Neuronal stem cell (in vitro differentiated cells): Measurements from ENCODE around the gene SYCP3.

ENCODE experiments used
- DNase-seq: peaks from one replicate; pipeline ENCODE4 v3.0.0-alpha.2; 2013; ENCODE audit warnings: low spot score
- H2AFZ ChIP-seq: one replicate; pipeline ENCODE4 v1.6.1; 2013; ENCODE audit warnings: mild to moderate bottlenecking, low read length, inconsistent platforms
- H2AK5ac ChIP-seq: 2 replicates; pipeline ENCODE4 v1.6.1; 2013; ENCODE audit warnings: low read depth, mild to moderate bottlenecking, inconsistent platforms, low read length, moderate library complexity, mixed read lengths
- H2BK120ac ChIP-seq: 2 replicates; pipeline ENCODE4 v1.6.1; 2013; ENCODE audit warnings: low read depth, mild to moderate bottlenecking, inconsistent platforms, low read length, moderate library complexity, mixed read lengths
- H2BK12ac ChIP-seq: one replicate; pipeline ENCODE4 v1.6.1; 2013; ENCODE audit warnings: low read length, inconsistent platforms
- H2BK15ac ChIP-seq: 2 replicates; pipeline ENCODE4 v1.6.1; 2013; ENCODE audit warnings: mild to moderate bottlenecking, low read length, inconsistent platforms, mixed read lengths
- H2BK5ac ChIP-seq: one replicate; pipeline ENCODE4 v1.6.1; 2013; ENCODE audit warnings: inconsistent platforms, mild to moderate bottlenecking, low read length, moderate library complexity
- H3K14ac ChIP-seq: one replicate; pipeline ENCODE4 v1.6.1; 2013; ENCODE audit warnings: low read length, inconsistent platforms
- H3K18ac ChIP-seq: 2 replicates; pipeline ENCODE4 v1.6.1; 2013; ENCODE audit warnings: low read length, inconsistent platforms
- H3K23ac ChIP-seq: 2 replicates; pipeline ENCODE4 v1.6.1; 2013; ENCODE audit warnings: low read depth, mild to moderate bottlenecking, mixed read lengths, low read length, inconsistent platforms; ENCODE audit not compliant: poor library complexity
- H3K27ac ChIP-seq: replicated peaks from 3 replicates; pipeline ENCODE4 v1.5.1; 2013; ENCODE audit warnings: low read length, inconsistent platforms
- H3K27me3 ChIP-seq, 3 experiments: 2 replicates each; pipeline ENCODE4 v1.6.1; 2013; ENCODE audit warnings: low read length in 3 of 3, mild to moderate bottlenecking in 2 of 3, inconsistent platforms in 1 of 3, low read depth in 1 of 3, mixed read lengths in 1 of 3, moderate library complexity in 1 of 3; ENCODE audit not compliant: control insufficient read depth in 3 of 3, insufficient read depth in 3 of 3
- H3K36me3 ChIP-seq, 2 donors: replicated peaks in 1 of 2; 2 replicates each; pipeline ENCODE4 v1.6.1; 2013; ENCODE audit warnings: low read length in 2 of 2; ENCODE audit not compliant: control insufficient read depth in 2 of 2, insufficient read depth in 2 of 2
- H3K4ac ChIP-seq: 2 replicates; pipeline ENCODE4 v1.6.1; 2013; ENCODE audit warnings: inconsistent platforms, mild to moderate bottlenecking, low read length, moderate library complexity
- H3K4me1 ChIP-seq, 2 donors: 1 replicate in 1 of 2; 2 replicates in 1 of 2; pipeline ENCODE4 v1.6.1; 2013; ENCODE audit warnings: low read length in 2 of 2, low read depth in 1 of 2; ENCODE audit not compliant: control insufficient read depth in 2 of 2, insufficient read depth in 1 of 2
- H3K4me2 ChIP-seq: one replicate; pipeline ENCODE4 v1.6.1; 2013; ENCODE audit warnings: mild to moderate bottlenecking, low read length, inconsistent platforms; ENCODE audit not compliant: insufficient read depth, poor library complexity, severe bottlenecking
- H3K4me3 ChIP-seq, 2 donors: 2 replicates each; pipeline ENCODE4 v1.5.1; 2013; ENCODE audit warnings: low read length in 2 of 2, mild to moderate bottlenecking in 2 of 2, inconsistent platforms in 1 of 2, moderate library complexity in 1 of 2
- H3K79me1 ChIP-seq: one replicate; pipeline ENCODE4 v1.6.1; 2013; ENCODE audit warnings: low read depth, mild to moderate bottlenecking, inconsistent platforms, low read length, moderate library complexity
- H3K9ac ChIP-seq: one replicate; pipeline ENCODE4 v1.6.1; 2013; ENCODE audit warnings: mild to moderate bottlenecking, low read depth, low read length, inconsistent platforms; ENCODE audit not compliant: poor library complexity
- H3K9me3 ChIP-seq, 2 donors: replicated peaks in 1 of 2; 2 replicates each; pipeline versions ENCODE3 to v1.6.1; 2013; ENCODE audit warnings: low read length in 2 of 2, mild to moderate bottlenecking in 2 of 2, inconsistent platforms in 1 of 2, low read depth in 1 of 2, mixed read lengths in 1 of 2, moderate library complexity in 1 of 2; ENCODE audit not compliant: control insufficient read depth in 2 of 2, insufficient read depth in 1 of 2
- H4K8ac ChIP-seq: one replicate; pipeline ENCODE4 v1.6.1; 2013; ENCODE audit warnings: low read depth, mild to moderate bottlenecking, inconsistent platforms, low read length, moderate library complexity
- H4K91ac ChIP-seq: one replicate; pipeline ENCODE4 v1.6.1; 2013; ENCODE audit warnings: low read length, low read depth, mild to moderate bottlenecking, inconsistent platforms; ENCODE audit not compliant: poor library complexity
- WGBS, 2 donors: extraction: QIAGEN DNeasy Blood & Tissue Kit; methylation state at CpG; one replicate each; pipeline ENCODE4 v1.1.7; 2013; ENCODE audit warnings: missing lambda C conversion rate in 2 of 2, mixed read lengths in 1 of 2; ENCODE audit not compliant: insufficient read length in 2 of 2, insufficient replicate concordance in 1 of 2; ENCODE audit errors: extremely low coverage in 2 of 2; 5-methylcytosine and 5-hydroxymethylcytosine counted together

SYCP3 gene

GRCh38 chr12:101775816-101776215 lies 36.6 kb upstream of the SYCP3 start:
- Histone ChIP-seq H2BK5ac (no peak overlapping the region), H3K27ac (no peak overlapping the region), H3K4me1 (no peaks in the 10 kb centered on the region), H2AK5ac (no peak overlapping the region), H3K4ac (no peak overlapping the region), H3K27me3 (no peaks in the 10 kb centered on the region), H3K23ac (no peak overlapping the region), H4K8ac (no peak overlapping the region), H4K91ac (no peak overlapping the region), H3K36me3 (no peaks in the 10 kb centered on the region), H3K18ac (no peak overlapping the region), H2AFZ (no peak overlapping the region), H3K9ac (no peak overlapping the region), H3K79me1 (no peaks in the 10 kb centered on the region), H3K14ac (no peak overlapping the region), H3K4me3 (no peak overlapping the region), H2BK12ac (no peak overlapping the region), H3K4me2 (no peak overlapping the region), H2BK120ac (no peak overlapping the region), H2BK15ac (no peak overlapping the region), H3K9me3 (no peaks in the 10 kb centered on the region)
- WGBS, 2 donors, result no CpG with 5 or more reads among the region's 2 CpGs
- DNase-seq, result no peak

DNA sequence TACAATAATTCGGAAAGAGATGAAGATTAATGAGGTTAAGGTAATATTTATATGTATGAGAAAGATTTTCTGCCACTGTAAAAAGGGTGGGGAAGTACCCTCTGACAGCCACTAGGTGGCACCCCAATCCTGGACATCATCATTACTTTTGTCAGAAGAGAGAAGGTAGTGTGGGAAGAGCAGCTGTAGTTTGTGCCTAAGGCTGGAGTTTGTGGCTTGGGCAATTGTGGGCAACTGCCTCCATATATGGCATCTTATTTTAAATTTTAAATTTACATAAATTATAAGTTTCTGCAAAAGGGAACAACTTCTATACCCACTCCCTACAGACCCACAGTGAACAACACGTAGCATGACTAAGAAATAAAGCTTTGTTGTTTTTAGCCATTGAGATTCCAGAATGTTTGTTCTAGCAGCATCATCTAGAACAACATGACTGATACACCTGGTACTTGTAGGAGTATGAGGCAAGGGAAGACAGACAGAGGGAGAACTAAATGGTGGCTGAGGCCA lies 34.4 kb upstream of the SYCP3 start:
- Histone ChIP-seq H3K27me3 (no peaks in the 10 kb centered on the region), H2BK15ac (no peak overlapping the region), H2AFZ (no peak overlapping the region), H3K18ac (no peak overlapping the region), H2AK5ac (no peak overlapping the region), H3K79me1 (no peaks in the 10 kb centered on the region), H4K91ac (no peak overlapping the region), H4K8ac (no peak overlapping the region), H3K4me3 (no peak overlapping the region), H3K23ac (no peak overlapping the region), H3K36me3 (peaks cover 0 to 3% of the 10 kb centered on the region in 2 donors), H2BK5ac (no peak overlapping the region), H3K27ac (no peak overlapping the region), H2BK120ac (no peak overlapping the region), H3K4me1 (no peaks in the 10 kb centered on the region), H2BK12ac (no peak overlapping the region), H3K9ac (no peak overlapping the region), H3K14ac (no peak overlapping the region), H3K4ac (no peak overlapping the region), H3K4me2 (no peak overlapping the region), H3K9me3 (no peaks in the 10 kb centered on the region)
- DNase-seq, result peak; percentile 43
- WGBS, 2 donors, result 100% methylated on average over 1 of the region's 2 CpGs

- no peak for DNase-seq
- no peak overlapping the region for H3K4me3 ChIP-seq
- H3K4ac ChIP-seq, result no peak overlapping the region
- no peak overlapping the region for H3K9ac ChIP-seq
- H3K18ac ChIP-seq, result no peak overlapping the region
- no peak overlapping the region for H2BK5ac ChIP-seq
- H2BK120ac ChIP-seq, result no peak overlapping the region
- H3K23ac ChIP-seq, result no peak overlapping the region
- no peak overlapping the region for H2BK15ac ChIP-seq
- H2BK12ac ChIP-seq, result no peak overlapping the region
- no peaks in the 10 kb centered on the region for H3K79me1 ChIP-seq
- no peak overlapping the region for H4K91ac ChIP-seq
- H3K9me3 ChIP-seq, result no peaks in the 10 kb centered on the region
- H3K36me3 ChIP-seq, result peaks cover 0 to 3% of the 10 kb centered on the region in 2 donors
- H3K4me2 ChIP-seq, result no peak overlapping the region
- H2AFZ ChIP-seq, result no peak overlapping the region
- H2AK5ac ChIP-seq, result no peak overlapping the region
- no peak overlapping the region for H3K27ac ChIP-seq
- no peaks in the 10 kb centered on the region for H3K27me3 ChIP-seq
- H3K4me1 ChIP-seq, result no peaks in the 10 kb centered on the region
- no peak overlapping the region for H3K14ac ChIP-seq
- WGBS, 2 donors, result no CpG with 5 or more reads among the region's 5 CpGs
- no peak overlapping the region for H4K8ac ChIP-seq
These were observed 32.9 kb upstream of the SYCP3 start for GRCh38 chr12:101772012-101772775.

- DNase-seq, result no peak
- Histone ChIP-seq H3K18ac (no peak overlapping the region), H2BK5ac (no peak overlapping the region), H3K4me1 (no peaks in the 10 kb centered on the region), H3K4ac (no peak overlapping the region), H2BK12ac (no peak overlapping the region), H3K27me3 (no peaks in the 10 kb centered on the region), H2BK120ac (no peak overlapping the region), H3K36me3 (peaks cover 0 to 3% of the 10 kb centered on the region in 2 donors), H2AK5ac (no peak overlapping the region), H3K79me1 (no peaks in the 10 kb centered on the region), H2AFZ (no peak overlapping the region), H4K8ac (no peak overlapping the region), H3K4me2 (no peak overlapping the region), H4K91ac (no peak overlapping the region), H3K9me3 (no peaks in the 10 kb centered on the region), H3K9ac (no peak overlapping the region), H3K27ac (no peak overlapping the region), H2BK15ac (no peak overlapping the region), H3K23ac (no peak overlapping the region), H3K14ac (no peak overlapping the region), H3K4me3 (no peak overlapping the region)
- no CpG with 5 or more reads among the region's 5 CpGs for WGBS, 2 donors
These were observed 30.6 kb upstream of the SYCP3 start for GRCh38 chr12:101769865-101770264.
